ENCODE measurements around the gene ZFYVE19.
A peak's percentile ranks its signal among the peaks of the same experiment; 100 is the strongest.

Gene ZFYVE19

GRCh38 chr15:40821195-40821594, 14.3 kb downstream of the ZFYVE19 start:
- no peak for DNase-seq

- no peak for DNase-seq
Measured at GRCh38 chr15:40823572-40824343, 16.9 kb downstream of the ZFYVE19 start.

- no peak for DNase-seq
Measured at GRCh38 chr15:40825661-40826422, 19.0 kb downstream of the ZFYVE19 start.

GRCh38 chr15:40826423-40827075, 19.7 kb downstream of the ZFYVE19 start:
- no peak for DNase-seq

GRCh38 chr15:40828447-40829036, 21.7 kb downstream of the ZFYVE19 start, which contains the start of gene PPP1R14D:
PPP1R14D (minus strand) TSS chr15:40828708; CDS start chr15:40828641, 67 bp downstream.
- no peak for DNase-seq

GRCh38 chr15:40829115-40829514, 22.2 kb downstream of the ZFYVE19 start:
- DNase-seq = no peak

GRCh38 chr15:40830884-40831283, 24.0 kb downstream of the ZFYVE19 start:
- no peak for DNase-seq

- no peak for DNase-seq
Measured at GRCh38 chr15:40831861-40832260, 25.0 kb downstream of the ZFYVE19 start.

GRCh38 chr15:40832903-40833302, 26.0 kb downstream of the ZFYVE19 start:
- DNase-seq = no peak

GRCh38 chr15:40836020-40836419, 29.1 kb downstream of the ZFYVE19 start:
- no peak for DNase-seq

- DNase-seq = no peak
Measured at GRCh38 chr15:40838756-40839155, 31.9 kb downstream of the ZFYVE19 start.

GRCh38 chr15:40841741-40842140, 34.9 kb downstream of the ZFYVE19 start:
- no peak for DNase-seq

- no peak for DNase-seq
Measured at GRCh38 chr15:40843261-40843884, 36.5 kb downstream of the ZFYVE19 start.

- DNase-seq = peak; percentile 9 to 21
Measured at GRCh38 chr15:40843885-40844695, 37.2 kb downstream of the ZFYVE19 start, which contains the start of gene SPINT1. SPINT1 (plus strand) TSS chr15:40844048; CDS start chr15:40844555, 507 bp downstream.

- DNase-seq = peak; percentile 19 to 28
Measured at GRCh38 chr15:40844696-40845030, 37.8 kb downstream of the ZFYVE19 start.

GRCh38 chr15:40845036-40845435, 38.1 kb downstream of the ZFYVE19 start:
- DNase-seq = no peak

GRCh38 chr15:40845511-40846284, 38.8 kb downstream of the ZFYVE19 start:
- no peak for DNase-seq

- no peak for DNase-seq
Measured at GRCh38 chr15:40846841-40847222, 39.9 kb downstream of the ZFYVE19 start.

GRCh38 chr15:40847223-40847961, 40.5 kb downstream of the ZFYVE19 start:
- peak; percentile 14 to 65 for DNase-seq

GRCh38 chr15:40850576-40851112, 43.8 kb downstream of the ZFYVE19 start:
- DNase-seq = no peak
